ENCODE results near the gene PWWP2A.
"Not testable (repeated sequence)": the region's sequence is repeated elsewhere in the genome, so short reads cannot be mapped to it uniquely, and the experiment has no call there.

The PWWP2A gene

DNA sequence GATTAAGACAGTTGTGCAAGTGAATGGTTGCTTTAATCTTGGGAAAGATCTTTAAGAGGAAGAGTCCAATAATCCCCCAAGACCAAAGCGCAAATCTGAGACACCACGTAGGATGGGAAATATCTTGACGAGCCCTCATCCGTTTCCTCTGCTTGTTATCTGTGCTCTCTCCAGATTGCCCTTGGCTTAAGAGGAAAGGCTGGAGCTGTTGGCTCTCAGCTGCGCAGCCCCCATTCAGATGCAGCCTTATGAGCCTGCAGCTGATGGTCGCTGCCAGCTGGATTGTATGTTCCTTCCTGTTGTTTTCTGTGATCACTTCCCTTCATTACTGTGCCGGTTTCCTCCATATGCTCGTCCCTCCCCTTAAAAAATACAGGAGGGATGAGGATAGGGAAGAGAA, 47.7 kb downstream of the PWWP2A start:
- DNase-seq: no peak

DNA sequence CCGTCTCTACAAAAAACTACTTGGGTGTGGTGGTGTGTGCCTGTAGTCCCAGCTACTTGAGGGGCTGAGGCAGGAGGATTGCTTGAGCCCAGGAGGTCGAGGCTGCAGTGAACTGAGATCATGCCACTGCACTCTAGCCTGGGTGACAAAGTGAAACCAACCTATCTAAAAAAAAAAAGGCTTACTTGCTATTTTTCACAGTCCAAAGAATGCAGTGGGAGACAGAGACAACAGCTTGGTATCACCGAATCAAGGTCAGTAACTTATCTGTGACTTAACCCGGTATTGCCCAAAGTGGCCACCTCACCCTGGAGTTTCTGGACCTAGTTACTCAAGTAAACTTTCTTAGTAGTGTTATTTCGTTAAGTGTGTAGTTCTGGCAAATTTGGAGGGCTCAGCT, 50.1 kb downstream of the PWWP2A start:
- DNase-seq: not testable (repeated sequence)

DNA sequence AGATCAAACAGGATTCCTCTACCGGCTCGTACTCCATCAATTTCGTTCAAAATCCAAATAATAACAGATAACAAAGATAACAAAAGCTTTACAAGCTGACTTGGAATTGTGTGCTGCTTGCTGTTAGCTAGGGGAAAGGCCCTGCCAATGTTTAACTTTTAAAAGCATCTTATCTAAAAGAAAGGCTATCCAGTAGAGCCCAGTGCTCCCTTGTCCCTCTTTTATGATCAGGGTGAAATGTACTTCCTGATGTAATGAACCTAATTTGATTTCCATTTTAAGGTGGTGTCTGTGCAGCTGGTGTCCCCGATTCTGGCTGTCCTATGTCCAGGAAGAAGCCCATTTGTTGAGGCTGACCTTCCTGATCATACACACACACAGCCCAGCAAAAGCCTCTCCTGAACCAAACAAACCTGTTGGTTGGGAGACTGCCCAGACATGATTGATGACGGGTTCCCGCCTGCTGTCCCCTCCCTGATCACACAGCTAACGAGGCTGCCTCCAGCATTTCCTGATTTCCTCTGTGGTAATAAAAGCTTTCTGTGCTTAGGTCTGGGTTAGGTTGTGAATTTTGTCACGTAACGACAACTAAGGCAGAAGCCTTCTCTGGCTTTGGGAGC, 54.1 kb downstream of the PWWP2A start:
- DNase-seq: no peak

DNA sequence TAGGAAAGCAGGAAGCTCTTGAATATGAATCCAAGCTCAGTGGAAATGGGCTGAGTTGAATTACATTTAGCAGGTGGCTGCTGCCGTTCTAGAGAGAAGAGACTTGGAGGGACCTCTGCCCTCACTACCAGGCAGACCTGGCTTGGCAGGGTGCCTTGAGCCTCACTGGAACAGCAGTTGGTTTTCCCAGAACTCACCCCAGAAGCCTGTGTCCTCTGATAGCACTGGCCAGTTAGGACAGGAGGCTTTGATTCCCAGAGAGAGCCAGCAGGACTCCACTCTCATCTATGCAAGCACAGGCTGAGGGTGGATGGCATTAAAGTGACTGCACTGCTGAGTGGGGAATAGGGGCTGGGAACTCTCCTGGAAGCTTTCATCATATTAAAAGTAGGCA, 54.8 kb downstream of the PWWP2A start:
- DNase-seq: no peak

DNA sequence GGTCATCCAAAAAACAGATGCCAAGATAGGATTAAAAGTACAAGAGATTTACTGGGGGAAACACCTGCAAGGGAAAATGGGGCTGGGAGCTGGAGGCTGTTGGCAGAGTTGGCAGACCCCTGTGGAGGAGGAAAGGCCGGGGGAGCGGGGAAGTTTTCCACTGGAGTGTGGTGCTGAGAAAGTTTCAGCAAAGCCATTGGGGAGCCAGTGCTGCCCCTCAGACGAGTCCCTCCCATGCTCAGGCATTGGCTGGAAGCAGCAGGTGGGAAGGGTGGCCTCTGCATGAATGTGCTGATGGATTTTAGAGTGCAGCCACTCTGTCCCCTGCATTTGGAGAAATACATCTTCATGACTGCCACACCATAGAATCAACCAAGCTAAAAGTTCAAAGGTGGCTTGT, 57.5 kb downstream of the PWWP2A start:
- DNase-seq: no peak

DNA sequence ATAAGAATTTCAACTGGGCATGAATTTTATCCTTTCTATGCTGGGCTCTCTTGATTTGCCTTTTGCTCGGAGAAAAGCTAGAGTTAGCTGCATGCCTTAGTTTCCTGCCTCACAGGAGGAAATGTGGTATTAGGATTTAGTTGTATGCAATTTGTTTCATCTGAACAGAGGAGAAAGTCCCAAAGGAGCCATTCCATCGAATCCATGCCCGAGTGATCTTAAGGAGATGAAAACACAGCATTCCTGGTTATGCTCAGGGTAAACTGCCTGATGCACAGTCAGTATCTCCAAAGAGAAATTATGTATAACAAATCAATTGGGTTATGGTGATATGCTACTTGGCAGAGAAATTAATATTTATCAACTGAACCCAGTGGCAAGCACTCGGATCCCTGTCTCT, 59.2 kb downstream of the PWWP2A start:
- no peak for DNase-seq

DNA sequence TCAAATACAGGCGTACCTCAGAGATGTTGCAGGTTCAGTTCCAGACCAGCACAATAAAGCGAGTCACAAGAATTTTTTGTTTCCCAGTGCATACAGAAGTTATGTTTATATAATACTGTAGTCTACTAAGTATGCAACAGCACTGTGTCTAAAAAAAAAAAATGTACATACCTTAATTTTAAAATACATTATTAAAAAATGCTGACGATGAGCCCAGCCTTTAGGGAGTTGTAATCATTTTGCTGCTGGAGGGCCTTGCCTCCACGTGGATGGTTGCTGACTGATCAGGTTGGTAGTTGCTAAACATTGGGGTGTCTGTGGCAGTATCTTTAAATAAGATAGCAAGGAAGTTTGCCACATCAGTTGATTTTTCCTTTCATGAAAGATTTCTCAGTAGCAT, 62.0 kb downstream of the PWWP2A start:
- DNase-seq: no peak

DNA sequence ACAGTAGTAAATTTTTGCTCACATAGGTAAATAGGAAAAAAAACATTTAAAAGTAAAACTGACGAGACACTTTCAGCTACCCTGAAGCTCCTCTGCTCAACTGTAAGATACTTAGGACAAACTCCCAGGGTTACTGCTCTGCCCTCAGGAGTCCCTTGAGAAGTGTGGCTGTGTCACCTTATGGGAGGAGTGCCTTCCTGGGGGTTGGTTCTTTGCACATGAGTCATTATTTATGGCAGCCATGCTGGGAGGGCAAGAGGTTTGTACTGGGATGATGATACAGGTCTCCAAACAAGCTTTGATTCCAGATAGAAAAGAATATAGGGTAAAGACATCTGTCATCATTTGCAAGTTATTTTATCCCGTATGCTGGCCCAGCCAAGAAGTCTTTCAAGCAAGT, 64.4 kb downstream of the PWWP2A start:
- DNase-seq: no peak

DNA sequence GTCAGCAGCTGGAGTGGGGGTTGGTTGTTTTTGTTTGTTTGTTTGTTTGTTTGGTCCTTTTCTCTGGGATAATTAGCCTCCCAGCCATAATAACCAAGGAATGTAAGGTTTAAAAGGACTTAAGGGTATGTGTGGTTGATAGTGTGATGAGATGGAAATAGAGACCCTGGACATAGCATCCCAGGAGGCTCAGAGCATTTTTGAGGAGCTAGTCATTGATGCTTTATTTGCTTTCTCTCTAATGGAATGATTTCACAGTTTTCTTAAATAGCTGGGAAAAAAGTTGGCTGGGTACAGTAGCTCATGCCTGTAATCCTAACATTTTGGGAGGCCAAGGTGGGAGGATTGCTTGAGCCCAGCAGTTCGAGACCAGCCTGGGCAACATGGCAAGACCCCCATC, 65.2 kb downstream of the PWWP2A start:
- no peak for DNase-seq

DNA sequence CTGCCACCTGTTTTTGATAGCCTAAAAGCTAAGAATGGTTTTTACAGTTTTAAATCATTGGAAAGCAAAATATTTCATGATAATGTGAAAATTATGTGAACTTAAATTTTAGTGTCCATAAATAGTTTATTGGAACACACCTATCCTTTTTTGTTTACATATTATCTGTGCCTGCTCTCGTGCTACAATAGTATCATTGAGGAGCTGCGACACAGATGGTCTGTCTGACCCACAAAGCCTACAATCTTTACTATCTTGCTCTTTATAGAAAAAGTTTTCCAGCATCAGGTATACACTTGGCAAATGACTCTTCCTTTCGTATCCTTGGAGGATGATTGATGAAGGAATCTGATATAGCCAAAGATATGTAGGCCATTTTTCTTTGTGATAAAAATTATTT, 70.2 kb downstream of the PWWP2A start:
- no peak for DNase-seq

DNA sequence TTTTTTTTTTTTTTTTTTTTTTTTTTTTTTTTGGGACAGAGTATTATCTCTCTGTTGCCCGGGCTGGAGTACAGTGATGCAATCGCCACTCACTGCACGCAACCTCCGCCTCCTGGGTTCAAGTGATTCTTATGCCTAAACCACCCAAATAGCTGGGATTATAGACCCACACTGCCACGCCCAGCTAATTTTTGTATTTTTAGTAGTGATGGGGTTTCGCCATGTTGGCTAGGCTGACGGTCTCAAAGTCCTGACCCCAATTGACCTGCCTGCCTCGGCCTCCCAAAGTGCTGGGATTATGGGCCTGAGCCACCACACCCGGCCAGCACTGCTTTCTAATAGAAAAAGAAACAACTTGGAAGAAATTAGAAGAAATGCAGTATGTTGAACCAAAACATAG, 71.1 kb downstream of the PWWP2A start:
- DNase-seq: no peak

DNA sequence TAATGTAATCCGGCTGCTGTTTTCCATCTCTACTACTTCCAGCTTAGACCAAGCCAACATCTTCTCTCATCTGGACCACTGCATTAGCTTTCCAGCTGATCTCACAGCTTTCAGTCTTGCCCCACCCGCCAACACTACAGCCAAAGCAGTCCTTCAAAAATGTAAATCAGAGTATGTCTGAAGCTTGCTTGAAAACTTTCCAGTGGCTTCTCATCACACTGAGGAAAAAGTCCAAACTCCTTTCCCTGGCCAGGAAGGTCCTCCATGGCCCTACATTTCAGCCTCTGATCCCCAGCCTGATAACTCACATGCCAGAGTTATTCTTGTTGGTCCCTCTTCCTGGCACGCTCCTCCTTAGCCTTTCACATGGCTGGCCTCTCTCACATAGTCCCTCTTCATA, 71.8 kb downstream of the PWWP2A start:
- no peak for DNase-seq

DNA sequence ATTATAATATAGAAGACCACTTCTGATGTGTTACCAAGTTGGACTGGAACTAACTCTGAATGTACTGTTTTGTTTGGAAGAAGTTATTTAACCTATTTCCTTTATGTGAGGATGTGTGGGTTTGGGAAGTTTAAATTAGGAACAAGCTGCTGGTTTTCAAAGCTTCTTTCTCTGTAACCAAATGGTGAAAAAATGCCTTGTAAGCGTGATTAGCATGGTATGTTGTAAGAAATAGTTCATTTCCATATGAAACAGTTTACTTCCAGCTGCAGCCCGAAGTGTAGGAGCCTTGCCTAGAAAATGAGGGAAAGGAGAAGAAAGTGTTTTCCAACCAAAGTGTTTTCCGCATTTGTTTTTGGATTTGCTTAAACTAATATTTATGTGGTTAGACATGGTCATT, 74.3 kb downstream of the PWWP2A start:
- no peak for DNase-seq

DNA sequence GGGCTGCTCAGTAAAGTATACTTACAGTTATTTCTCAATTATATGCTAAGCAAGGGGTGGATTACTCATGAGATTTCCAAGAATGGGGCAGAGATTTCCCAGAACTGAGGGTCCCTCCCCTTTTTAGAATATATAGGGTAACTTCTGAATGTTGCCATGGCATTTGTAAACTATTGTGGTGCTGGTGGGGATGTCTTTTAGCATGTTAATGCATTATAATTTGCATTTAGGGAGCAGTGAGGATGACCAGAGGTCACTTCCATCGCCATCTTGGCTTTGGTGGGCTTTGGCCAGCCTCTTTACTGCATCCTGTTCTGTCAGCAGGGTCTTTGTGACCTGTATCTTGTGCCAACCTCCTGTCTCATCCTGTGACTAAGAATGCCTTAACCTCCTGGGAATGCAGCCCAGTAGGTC, 74.9 kb downstream of the PWWP2A start:
- DNase-seq: no peak

DNA sequence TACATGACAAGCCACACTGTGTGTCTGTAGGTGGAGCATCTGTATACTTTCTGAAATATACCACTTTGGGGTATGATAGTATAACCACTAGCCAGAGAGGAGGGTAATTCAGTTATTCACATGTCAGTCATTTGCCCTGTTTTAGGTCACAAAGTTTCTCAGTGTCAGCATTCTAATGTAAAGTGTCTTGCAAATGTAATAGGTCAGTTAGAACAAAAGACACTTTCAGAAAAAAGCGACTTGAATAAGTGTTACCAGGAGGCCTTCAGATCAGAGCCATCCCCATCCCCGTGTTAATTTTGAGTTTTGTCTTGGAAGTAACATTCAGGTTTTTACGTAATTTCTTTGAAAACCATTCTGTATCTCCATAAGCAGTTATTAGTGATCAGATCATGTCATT, 76.6 kb downstream of the PWWP2A start:
- no peak for DNase-seq
